ENCODE measurements around the gene PLXNA4. TPM values are rescaled to one million over a fixed set of nuclear protein-coding genes. Genes with fewer than 3 reads are reported as not detected.
A peak's percentile ranks its signal among the peaks of the same experiment; 100 is the strongest.

The PLXNA4 gene
- total RNA-seq, 2 donors from 2014 or later = 9.5 to 18.0 TPM

GRCh38 chr7:132387596-132387995 is 188.7 kb downstream of the PLXNA4 start:
- Histone ChIP-seq H3K27ac (no peak overlapping the region), H3K4me3 (no peak overlapping the region), H3K36me3 (no peaks in the 10 kb centered on the region), H3K4me1 (peaks cover 0 to 8% of the 10 kb centered on the region in 2 donors), H3K27me3 (no peaks in the 10 kb centered on the region), H3K9me3 (no peaks in the 10 kb centered on the region)
- TF ChIP-seq CTCF (IDR thresholded peaks at IDR 0.05) = no peak
- no peak for DNase-seq (ENCODE audit: low spot score)

GRCh38 chr7:132386201-132386681 is 190.0 kb downstream of the PLXNA4 start:
- H3K27ac ChIP-seq = peak overlapping the region in 1 of 2 donors; percentile 13
- DNase-seq (ENCODE audit: low spot score) = peak; percentile 86
- H3K4me3 ChIP-seq = no peak overlapping the region
- no peak for TF ChIP-seq CTCF (IDR thresholded peaks at IDR 0.05)
- no peaks in the 10 kb centered on the region for H3K27me3 ChIP-seq
- H3K36me3 ChIP-seq = no peaks in the 10 kb centered on the region
- peaks cover 0 to 19% of the 10 kb centered on the region in 2 donors for H3K4me1 ChIP-seq
- no peaks in the 10 kb centered on the region for H3K9me3 ChIP-seq

GRCh38 chr7:132383962-132384361 is 192.3 kb downstream of the PLXNA4 start:
- H3K4me3 ChIP-seq = no peak overlapping the region
- H3K27ac ChIP-seq = no peak overlapping the region
- no peak for TF ChIP-seq CTCF (IDR thresholded peaks at IDR 0.05)
- H3K27me3 ChIP-seq = no peaks in the 10 kb centered on the region
- no peaks in the 10 kb centered on the region for H3K36me3 ChIP-seq
- H3K9me3 ChIP-seq = no peaks in the 10 kb centered on the region
- peaks cover 4 to 42% of the 10 kb centered on the region in 2 donors for H3K4me1 ChIP-seq
- no peak for DNase-seq (ENCODE audit: low spot score)

GRCh38 chr7:132381742-132382472 is 194.4 kb downstream of the PLXNA4 start:
- no peak for DNase-seq (ENCODE audit: low spot score)
- Histone ChIP-seq H3K36me3 (no peaks in the 10 kb centered on the region), H3K27ac (no peak overlapping the region), H3K4me3 (no peak overlapping the region), H3K9me3 (no peaks in the 10 kb centered on the region), H3K4me1 (peaks cover 4 to 59% of the 10 kb centered on the region in 2 donors), H3K27me3 (no peaks in the 10 kb centered on the region)
- TF ChIP-seq CTCF (IDR thresholded peaks at IDR 0.05) = no peak

- peak overlapping the region; percentile 10 to 50 for H3K27ac ChIP-seq
- H3K4me3 ChIP-seq = no peak overlapping the region
- peak; percentile 81 for DNase-seq (ENCODE audit: low spot score)
- H3K36me3 ChIP-seq = no peaks in the 10 kb centered on the region
- peaks cover 4 to 70% of the 10 kb centered on the region in 2 donors for H3K4me1 ChIP-seq
- H3K9me3 ChIP-seq = no peaks in the 10 kb centered on the region
- no peak for TF ChIP-seq CTCF (IDR thresholded peaks at IDR 0.05)
- H3K27me3 ChIP-seq = no peaks in the 10 kb centered on the region
Observed at GRCh38 chr7:132380059-132380458, 196.2 kb downstream of the PLXNA4 start.

All from right atrium auricular region (tissue), 2 donors.